HG03066 (cell line): ENCODE measurements around the gene TPRG1L.

Experiments used
- ATAC-seq: cut with Tn5 transposase; IDR thresholded peaks from one replicate; pipeline ENCODE4 v1.9.1; 2021; ENCODE audit warnings: low read depth; ENCODE audit not compliant: unreplicated experiment

TPRG1L gene

DNA sequence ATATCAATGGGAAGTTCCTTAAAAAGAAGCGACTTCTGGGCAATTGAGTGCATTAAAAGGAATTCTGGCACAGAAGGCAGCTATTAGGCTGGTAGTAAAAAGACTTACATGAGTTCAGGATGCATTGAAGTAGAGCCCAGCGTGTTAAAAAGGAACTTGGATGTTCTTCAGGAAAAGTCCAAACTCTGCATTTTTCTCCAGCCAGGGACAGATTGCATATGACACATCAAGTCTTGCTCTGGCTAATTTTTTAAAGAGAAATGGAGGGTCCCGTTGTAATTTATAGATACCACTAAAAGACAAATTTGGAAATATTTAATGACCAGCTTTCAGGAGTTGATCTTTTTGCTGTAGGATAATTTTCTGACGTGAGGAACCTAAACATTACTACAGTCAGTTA is 1.2 kb downstream of the TPRG1L start:
- no peak for ATAC-seq

DNA sequence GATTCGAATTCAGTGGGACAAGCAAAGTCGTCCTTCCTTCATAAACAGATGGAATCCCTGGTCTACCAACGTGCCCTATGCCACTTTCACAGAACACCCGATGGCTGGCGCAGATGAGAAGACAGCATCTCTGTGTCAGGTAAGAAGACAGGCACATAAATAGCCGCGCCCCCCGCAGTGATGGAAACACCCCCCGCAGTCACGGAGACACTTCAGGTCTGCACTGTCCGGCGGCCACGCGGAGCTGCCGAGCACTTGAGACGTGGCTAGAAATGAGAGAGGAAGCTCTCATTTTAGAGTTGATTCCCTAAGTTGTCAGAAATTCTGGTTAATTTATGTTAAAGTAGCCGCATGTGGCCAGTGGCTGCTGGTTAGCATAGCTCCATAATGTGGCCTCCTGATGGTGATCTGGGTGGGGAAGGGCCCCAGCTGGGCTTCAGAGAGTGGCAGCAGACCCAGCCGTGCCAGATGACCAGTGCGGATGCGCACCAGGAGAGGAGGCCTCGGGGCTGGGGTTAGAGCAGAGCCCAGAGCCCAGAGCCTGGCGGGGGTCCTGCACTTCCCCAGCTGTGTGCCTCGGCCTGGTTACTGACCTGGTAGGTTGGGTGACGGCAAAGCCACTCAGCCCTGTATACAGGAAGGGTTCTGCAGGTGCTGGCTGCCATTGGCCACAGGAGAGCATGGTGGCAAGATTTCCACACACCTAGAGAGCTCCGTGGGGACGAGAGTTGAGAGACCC is 2.9 kb downstream of the TPRG1L start:
- ATAC-seq = no peak

DNA sequence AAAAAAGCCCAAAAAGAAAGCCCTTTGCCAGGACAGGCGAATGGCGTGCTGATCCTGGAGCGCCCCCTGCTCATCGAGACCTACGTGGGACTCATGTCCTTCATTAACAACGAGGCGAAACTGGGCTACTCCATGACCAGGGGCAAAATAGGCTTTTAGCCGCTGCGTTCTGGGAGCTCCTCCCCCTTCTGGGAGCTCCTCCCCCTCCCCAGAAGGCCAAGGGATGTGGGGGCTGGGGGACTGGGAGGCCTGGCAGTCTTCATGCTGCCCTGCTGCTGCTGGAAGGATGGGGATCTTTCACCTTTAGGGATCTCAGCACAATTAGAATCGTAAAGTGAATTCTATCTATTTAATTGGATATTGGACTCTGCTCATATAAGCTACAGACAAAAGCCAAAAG is 3.6 kb downstream of the TPRG1L start:
- ATAC-seq = no peak

DNA sequence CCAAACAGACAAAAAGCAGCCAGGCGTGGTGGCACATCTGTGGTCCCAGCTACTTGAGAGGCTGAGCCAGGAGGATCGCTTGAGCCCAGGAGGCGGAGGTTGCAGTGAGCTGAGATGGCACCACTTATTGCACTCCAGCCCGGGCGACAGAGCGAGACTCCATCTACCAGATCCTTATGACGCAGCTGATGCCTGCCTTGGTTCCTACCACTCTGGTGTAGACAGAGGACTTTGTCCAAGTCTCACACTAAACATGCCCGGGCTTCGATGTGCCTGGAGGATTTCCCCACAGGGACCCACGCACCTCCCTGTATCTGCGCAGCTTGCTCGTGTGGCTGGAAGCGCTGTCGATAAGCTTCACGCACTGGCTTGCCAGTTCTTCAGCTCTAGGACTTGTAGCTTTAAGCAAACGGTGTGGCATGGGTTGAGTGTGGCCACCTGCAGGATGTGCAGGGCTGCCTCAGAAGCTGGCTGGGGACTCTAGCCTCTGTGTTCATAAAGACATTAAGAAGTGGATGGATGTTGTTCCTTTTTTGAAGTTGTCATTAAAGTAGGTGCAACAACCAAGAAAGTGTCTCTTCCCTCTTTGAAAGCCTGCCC is 4.8 kb downstream of the TPRG1L start:
- no peak for ATAC-seq

DNA sequence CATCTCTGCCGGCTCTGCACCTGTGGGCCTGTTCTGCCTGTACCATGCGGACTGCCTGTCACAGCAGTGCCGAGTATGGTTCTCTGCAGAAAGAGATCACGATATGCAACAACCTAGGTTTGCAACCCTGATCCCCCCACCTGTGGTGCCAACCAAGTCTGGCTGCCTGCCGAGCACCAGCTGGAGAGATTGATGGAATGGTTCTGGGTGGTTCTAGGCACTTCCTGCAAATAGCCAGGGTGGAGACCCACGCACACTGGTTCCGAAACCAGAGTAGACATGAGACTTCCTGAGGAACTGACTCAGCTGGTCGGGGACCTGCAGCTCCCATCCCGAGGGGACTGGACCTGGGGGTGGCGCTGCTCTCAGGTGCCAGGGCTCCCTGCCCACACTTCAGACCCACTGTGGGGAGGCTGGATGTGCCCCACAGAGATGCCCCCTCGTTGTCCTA is 5.4 kb downstream of the TPRG1L start:
- ATAC-seq = no peak

DNA sequence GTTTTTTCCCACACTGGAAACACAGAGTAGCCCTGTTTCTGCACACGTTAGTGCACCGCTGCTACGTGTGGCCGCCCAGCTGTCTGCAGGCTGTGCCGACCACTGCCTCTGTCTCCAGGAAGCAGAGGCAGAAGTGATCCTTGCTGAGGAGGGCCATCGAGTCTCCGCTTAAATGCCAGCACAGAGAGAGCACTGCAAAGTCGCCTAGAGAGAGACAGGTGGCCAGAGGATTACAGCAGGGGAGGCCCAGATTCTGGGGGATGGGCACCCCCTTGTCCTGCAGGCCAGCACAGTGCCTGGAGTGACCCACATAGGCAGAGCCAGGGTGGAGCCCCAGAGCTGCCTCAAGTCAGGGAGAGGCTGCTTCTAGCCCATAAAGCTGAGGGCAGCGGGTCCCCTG is 6.1 kb downstream of the TPRG1L start:
- no peak for ATAC-seq

DNA sequence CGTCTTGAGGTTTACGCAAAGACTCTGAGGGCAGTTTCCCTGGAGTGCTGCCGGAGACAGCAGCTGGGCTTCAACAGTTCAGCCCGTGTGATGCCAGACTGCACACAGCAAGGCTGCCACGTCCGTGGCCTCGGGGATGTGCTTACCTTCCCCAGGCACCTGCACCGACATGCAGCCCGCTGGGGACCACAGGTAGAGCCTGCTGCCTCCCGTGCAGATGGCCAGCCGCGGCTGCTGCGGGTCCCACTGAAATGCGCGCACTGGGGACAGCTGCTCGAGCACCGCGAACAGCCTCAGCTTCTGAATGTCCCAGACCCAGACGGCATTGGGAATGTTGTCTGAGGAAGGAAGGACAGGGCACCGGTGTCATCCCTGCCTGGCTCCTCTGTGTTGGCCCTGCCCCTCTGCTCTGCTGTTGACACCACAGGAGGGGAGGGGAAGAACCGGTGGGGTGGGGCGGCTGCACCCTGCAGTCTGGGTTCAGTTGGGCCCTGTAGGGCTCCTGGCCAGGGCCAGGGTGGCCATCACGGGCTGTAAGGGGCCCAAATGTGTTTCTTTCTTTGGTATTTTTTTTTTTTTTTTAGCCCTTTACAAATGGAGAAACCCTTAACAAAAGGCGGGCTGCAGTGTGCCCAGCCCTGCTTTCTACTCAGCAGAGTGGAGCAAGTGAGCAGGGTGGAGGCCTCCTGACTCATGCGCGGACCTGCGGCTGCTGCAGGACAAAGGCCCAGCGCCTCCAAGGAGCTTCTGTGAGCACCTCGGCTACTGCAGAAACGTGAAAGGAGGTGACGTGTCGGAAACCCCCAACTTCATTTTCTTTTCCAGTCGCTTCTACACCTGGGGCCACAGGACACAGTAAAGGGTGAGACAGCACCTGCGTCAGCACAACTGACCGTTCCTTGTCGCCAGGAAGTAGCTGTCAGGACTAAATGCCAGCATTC is 6.8 kb downstream of the TPRG1L start:
- ATAC-seq = no peak

DNA sequence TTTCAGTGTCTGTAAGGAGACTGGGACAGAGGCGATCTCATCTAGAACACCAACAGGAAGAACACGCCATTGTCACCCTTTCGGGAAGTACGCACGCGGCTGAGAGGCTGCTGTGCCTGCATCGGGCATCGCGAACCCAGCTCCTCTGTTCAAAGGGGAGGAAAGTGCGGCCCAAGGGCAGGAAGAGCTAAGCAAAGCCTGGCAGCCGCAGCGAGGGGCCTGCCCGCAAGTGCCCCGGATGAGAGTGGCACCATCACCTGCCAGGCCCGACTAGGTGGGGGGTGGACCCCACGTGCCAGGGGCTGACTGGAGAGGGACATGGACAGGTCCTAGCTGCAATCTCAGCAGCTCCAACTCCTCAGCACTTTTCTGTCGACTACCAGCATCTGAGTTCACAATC is 7.5 kb downstream of the TPRG1L start:
- no peak for ATAC-seq

DNA sequence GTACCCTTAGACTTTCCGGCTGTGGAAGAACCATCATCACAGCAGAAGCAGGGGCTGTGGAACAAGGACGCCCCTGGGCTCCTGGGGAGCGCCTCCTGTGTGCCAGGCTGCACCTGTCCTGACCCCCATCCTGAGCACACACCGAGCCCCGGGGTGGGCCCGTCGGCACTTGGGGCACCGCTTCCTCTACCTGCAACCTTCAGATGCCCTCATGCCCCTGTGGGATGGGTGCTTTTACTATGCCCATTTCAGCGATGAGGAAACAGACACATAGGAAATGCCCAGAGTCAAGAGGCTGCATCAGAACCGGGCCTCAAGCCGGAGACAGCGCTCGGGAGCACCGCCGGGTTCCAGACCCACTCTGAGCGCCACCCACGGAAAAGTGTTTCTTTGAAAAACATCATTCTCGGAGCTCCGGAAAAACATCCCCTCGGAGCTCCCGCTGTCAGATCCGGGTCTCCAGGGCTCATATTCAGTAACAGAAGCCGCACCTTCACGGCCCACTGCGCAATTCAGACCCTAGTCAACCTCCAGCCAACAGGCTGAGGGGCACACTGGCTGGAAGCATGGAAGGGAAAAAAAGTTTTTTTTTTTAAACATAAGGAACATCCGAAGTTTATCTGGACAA is 8.0 kb downstream of the TPRG1L start:
- ATAC-seq = no peak

DNA sequence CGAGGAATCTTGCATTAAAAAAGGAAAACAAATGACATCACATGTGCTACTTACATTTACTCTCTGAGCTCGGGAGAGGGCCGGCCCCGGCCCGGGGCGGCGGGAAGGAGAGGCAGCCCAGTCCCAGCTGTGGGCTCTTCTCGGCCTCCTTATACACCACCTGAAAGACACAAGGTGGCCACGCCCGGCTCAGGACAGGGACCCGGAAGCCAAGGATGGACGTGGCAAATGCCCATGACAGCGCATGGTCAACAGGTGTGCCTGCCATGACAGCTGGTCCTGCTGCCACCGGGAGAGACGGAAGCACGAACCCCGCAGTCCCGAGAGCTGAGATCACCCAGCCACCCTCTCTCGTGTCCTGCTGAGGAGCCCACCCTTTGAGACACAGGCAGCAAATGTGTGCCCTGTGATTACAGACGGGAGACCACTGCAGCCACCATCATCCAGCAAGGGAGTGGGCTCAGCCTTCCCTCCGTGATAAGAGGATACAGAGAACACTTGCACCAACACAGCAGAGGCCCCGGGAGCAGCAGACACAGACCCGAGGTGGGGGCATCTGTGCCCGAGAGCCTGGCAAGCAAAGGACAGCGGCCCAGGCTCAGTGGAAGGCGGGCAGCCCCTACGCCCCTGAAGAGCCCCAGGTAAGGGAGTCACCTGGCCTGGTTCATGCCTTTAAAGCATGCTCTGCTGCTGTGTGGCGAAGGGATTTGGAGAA is 8.7 kb downstream of the TPRG1L start:
- ATAC-seq = no peak

DNA sequence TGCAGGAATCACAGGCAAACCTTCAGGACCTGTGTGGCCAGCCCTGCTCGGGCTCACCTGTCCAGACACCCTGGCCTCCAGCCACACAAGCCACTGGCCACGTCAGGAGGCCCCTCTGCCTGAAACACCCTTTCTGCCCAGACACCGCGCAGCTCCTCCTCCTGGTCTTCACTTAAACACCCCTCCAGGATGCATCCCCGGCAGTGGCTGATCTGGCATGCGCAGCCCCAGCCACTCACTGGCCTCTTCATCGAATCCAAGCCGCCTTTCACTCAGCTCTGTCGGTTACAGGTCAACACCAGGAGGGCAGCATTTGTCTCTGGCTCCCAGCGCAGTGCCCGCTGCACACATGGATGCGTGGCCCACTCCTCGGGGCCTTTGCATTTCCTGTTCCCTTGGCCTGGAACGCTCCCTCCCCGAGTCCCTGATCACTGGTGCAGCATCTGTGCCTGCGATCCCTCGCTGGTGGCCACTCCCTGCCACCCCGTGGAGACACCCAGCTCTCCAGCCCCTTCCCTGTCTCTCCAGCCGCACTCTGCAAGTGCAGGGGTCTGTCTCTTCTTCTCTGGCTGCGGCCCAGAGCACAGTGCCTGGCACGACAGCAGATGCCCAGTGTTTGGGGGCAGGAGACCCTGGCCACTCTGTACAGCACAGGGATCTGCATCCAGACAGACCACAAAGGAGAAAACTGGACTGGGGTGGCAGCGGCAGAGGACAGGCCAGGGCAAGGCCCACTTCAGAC is 9.4 kb downstream of the TPRG1L start:
- no peak for ATAC-seq

DNA sequence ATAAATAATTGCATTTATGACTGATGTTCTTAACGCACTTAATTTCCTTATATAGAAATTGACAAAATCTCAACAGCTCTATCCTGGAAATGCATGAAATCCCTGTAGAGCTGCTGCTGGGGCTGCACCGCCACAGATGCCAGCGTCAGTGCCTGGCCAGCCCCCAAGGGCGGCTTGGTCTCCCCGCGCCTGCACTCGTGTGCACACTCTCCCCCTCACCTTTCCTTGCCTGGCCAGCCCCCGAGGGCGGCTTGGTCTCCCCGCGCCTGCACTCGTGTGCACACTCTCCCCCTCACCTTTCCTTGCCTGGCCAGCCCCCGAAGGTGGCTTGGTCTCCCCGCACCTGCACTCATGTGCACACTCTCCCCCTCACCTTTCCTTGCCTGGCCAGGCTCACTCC is 11.3 kb downstream of the TPRG1L start:
- ATAC-seq = no peak

DNA sequence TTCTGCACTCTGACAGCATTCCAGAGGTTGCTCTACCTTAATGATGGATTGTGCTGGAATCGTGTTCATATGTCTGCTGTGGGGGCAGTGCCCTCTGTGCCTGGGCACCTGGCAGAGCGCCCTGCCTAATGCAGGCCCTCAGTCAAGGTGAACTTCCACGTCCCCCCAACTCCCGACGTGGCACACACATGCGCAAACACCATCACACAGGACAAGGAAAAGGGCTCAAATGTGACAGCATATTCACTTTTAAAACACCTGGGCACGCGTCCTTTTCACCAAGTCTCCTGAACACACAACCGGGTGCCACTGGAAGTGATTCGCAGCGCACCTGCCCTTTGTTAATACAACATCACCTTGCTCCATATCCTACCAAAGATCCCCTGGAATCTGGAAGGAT is 11.7 kb downstream of the TPRG1L start:
- no peak for ATAC-seq

DNA sequence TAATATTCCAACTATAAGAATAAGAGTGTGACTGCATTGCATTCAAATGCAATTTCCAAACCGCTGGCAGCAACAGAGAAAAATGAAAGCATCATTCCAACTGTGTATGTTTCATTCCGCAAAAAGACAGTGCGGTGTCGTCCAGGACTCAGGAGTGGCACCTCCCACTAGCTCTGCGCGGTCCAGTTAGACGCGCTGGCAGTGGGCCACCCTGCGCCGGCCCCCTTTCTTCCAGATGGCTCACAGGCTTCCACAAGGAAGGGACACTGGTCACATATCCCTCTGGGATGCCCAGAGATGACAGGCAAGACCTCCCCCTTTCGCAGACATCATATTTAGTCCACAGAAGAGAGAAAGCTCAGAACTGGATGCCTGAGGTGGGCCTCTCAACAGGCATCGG is 13.2 kb downstream of the TPRG1L start:
- ATAC-seq = no peak

DNA sequence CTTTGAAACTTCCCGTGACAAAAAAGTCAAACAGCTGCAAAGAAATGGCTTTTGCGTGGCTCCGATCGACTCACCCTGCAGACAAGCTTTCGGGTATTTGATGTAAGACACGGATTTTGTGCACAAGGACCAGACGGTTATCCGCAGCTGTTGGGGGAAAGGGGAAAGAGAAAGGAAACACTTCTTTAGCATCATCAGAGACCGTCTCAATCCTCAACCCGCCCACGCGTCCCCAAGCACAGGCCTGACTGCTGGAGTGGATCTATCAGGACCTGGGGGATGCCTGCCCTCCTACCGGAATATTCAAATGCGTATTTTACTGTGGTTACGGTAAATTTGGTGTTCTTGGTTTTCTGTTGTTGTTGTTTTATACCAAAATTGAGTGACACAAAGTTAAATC is 13.9 kb downstream of the TPRG1L start:
- ATAC-seq = no peak

DNA sequence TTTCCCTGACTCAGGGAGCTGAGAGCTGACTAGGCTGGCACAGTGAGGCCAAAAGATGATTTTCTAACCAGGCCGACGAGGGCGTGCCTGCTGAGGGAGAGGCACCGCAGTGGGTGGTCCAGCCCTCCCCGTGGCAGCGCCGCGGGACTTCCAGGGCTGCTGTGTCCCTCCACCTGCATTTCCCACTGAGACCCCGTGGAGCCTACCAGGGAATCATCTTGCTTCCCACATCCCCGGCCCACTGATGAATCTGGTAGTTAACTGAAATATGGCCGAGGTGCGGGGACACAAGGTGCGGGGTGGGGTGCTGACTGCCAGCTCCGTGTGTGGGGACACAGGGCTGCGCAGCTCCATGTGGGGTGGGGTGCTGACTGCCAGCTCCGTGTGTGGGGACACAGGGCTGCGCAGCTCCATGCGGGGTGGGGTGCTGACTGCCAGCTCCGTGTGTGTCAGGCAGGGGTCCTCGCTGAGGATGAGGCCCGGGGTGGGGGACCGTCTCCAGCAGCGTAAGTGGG is 14.6 kb downstream of the TPRG1L start:
- no peak for ATAC-seq

DNA sequence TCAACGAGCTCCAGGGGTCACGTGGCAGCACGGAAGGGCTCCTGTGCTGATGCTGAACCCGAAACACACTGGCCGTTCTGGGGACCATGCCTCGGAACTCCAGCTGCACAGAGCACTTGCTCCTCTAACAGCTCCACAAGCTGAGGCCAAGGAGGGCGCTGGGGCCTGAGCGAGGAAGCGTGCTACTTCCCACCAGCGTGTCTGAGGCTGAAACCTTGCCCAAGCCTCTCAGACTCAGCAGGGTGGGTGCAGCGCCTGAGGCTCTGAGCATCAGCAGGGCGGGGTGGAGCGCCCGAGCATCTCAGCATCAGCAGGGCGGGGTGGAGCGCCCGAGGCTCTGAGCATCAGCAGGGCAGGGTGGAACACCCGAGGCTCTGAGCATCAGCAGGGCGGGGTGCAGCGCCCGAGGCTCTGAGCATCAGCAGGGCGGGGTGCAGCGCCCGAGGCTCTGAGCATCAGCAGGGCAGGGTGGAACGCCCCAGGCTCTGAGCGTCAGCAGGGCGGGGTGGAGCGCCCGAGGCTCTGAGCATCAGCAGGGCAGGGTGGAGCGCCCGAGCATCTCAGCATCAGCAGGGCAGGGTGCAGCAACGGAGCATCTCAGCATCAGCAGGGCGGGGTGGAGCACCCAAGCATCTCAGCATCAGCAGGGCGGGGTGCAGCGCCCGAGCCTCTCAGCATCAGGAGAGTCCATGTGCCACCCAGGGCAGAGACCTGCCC is 15.5 kb downstream of the TPRG1L start:
- no peak for ATAC-seq

DNA sequence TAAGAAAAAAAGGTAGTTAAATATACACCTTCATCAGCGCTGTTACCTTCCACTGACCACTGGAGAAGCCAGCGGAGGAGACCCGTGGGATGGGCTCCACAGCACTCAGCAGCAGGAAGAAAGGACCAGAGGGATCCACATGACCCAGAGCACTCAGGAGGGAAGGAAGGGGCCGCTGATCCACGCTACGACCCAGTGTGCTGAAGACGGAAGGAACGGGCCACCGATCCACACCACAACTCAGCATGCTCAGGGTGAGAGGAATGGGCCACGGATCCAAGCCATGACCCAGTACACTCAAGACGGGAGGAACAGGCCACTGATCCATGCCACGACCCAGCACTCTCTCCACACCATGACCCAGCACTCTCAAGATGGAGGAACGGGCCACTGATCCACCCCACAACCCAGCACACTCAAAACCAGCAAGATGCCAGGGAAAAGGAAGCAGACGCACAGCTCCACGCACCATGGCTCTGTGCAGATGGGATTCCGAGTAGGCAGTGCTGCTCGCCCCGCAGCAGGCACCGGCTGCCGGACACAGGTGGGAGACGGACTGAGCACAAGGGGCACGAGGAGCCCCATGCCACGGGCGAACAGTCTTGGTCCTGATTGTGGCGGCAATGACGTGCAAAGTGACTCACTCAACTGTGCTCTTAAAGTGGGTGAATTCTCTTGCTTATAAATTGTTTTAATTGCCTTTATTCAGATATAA is 16.4 kb downstream of the TPRG1L start:
- ATAC-seq = no peak
